ENCODE data around the gene CREB3L1. TPM values are rescaled to one million over a fixed set of nuclear protein-coding genes. Genes with fewer than 3 reads are reported as not detected.
"Not testable (repeated sequence)": the region's sequence is repeated elsewhere in the genome, so short reads cannot be mapped to it uniquely, and the experiment has no call there.

CREB3L1 gene
- total and polyA plus RNA-seq, 4 donors = 6.9 to 18.4 (median 9.5) TPM

- Histone ChIP-seq H3K4me1 (ENCODE audit: control insufficient read depth in 1 of 2, insufficient read depth in 2 of 2, low read length in 2 of 2) (no peaks in the 10 kb centered on the region), H3K27ac (ENCODE audit: low read depth in 1 of 2, low read length in 2 of 2) (no peak overlapping the region), H3K9me3 (ENCODE audit: control insufficient read depth, low read length) (no peaks in the 10 kb centered on the region), H3K4me3 (ENCODE audit: low read length in 2 of 2) (no peak overlapping the region), H3K36me3 (ENCODE audit: control insufficient read depth in 1 of 2, insufficient read depth in 2 of 2, low read length in 1 of 2) (no peaks in the 10 kb centered on the region), H3K27me3 (ENCODE audit: control insufficient read depth in 1 of 2, insufficient read depth in 2 of 2, low read length in 1 of 2) (no peaks in the 10 kb centered on the region)
- intact Hi-C loops (cut with DNase I) = no loop called here
- DNase-seq (peak; percentile 66 to 80), ATAC-seq (ENCODE audit: low FRiP score) (no peak)
- WGBS, 2 donors = 27 to 31% methylated on average over 26 of the region's 26 CpGs
Measured at GRCh38 chr11:46296528-46297448, 19.3 kb downstream of the CREB3L1 start.

GRCh38 chr11:46298699-46299433 is 21.4 kb downstream of the CREB3L1 start:
- no peaks in the 10 kb centered on the region for H3K27me3 ChIP-seq (ENCODE audit: control insufficient read depth in 1 of 2, insufficient read depth in 2 of 2, low read length in 1 of 2)
- H3K9me3 ChIP-seq (ENCODE audit: control insufficient read depth, low read length) = no peaks in the 10 kb centered on the region
- DNase-seq (no peak), ATAC-seq (ENCODE audit: low FRiP score) (peak; percentile 53)
- WGBS, 2 donors = 74 to 76% methylated on average over 8 of the region's 8 CpGs
- H3K4me3 ChIP-seq (ENCODE audit: low read length in 2 of 2) = no peak overlapping the region
- H3K27ac ChIP-seq (ENCODE audit: low read depth in 1 of 2, low read length in 2 of 2) = no peak overlapping the region
- intact Hi-C loops (cut with DNase I) = no loop called here
- H3K36me3 ChIP-seq (ENCODE audit: control insufficient read depth in 1 of 2, insufficient read depth in 2 of 2, low read length in 1 of 2) = no peaks in the 10 kb centered on the region
- no peaks in the 10 kb centered on the region for H3K4me1 ChIP-seq (ENCODE audit: control insufficient read depth in 1 of 2, insufficient read depth in 2 of 2, low read length in 2 of 2)

- no peak for ATAC-seq (ENCODE audit: low FRiP score)
- no peaks in the 10 kb centered on the region for H3K4me1 ChIP-seq (ENCODE audit: control insufficient read depth in 1 of 2, insufficient read depth in 2 of 2, low read length in 2 of 2)
- no peak overlapping the region for H3K27ac ChIP-seq (ENCODE audit: low read depth in 1 of 2, low read length in 2 of 2)
- H3K27me3 ChIP-seq (ENCODE audit: control insufficient read depth in 1 of 2, insufficient read depth in 2 of 2, low read length in 1 of 2) = no peaks in the 10 kb centered on the region
- no peak for DNase-seq
- no peak overlapping the region for H3K4me3 ChIP-seq (ENCODE audit: low read length in 2 of 2)
- 79 to 85% methylated on average over 5 of the region's 5 CpGs for WGBS, 2 donors
- H3K36me3 ChIP-seq (ENCODE audit: control insufficient read depth in 1 of 2, insufficient read depth in 2 of 2, low read length in 1 of 2) = no peaks in the 10 kb centered on the region
- H3K9me3 ChIP-seq (ENCODE audit: control insufficient read depth, low read length) = no peaks in the 10 kb centered on the region
- intact Hi-C loops (cut with DNase I) = no loop called here
Measured at GRCh38 chr11:46299451-46299961, 22.0 kb downstream of the CREB3L1 start.

- Histone ChIP-seq H3K9me3 (ENCODE audit: control insufficient read depth, low read length) (no peaks in the 10 kb centered on the region), H3K27ac (ENCODE audit: low read depth in 1 of 2, low read length in 2 of 2) (no peak overlapping the region), H3K4me3 (ENCODE audit: low read length in 2 of 2) (no peak overlapping the region), H3K27me3 (ENCODE audit: control insufficient read depth in 1 of 2, insufficient read depth in 2 of 2, low read length in 1 of 2) (no peaks in the 10 kb centered on the region), H3K36me3 (ENCODE audit: control insufficient read depth in 1 of 2, insufficient read depth in 2 of 2, low read length in 1 of 2) (no peaks in the 10 kb centered on the region), H3K4me1 (ENCODE audit: control insufficient read depth in 1 of 2, insufficient read depth in 2 of 2, low read length in 2 of 2) (no peaks in the 10 kb centered on the region)
- intact Hi-C loops (cut with DNase I) = no loop called here
- no peak for ATAC-seq (ENCODE audit: low FRiP score)
- 94 to 95% methylated on average over 7 of the region's 7 CpGs for WGBS, 2 donors
- DNase-seq = no peak
Measured at GRCh38 chr11:46300270-46300669, 22.8 kb downstream of the CREB3L1 start.

- DNase-seq = no peak
- 89 to 92% methylated on average over 7 of the region's 7 CpGs for WGBS, 2 donors
Measured at GRCh38 chr11:46302866-46303265, 25.4 kb downstream of the CREB3L1 start.

GRCh38 chr11:46304036-46304435 is 26.6 kb downstream of the CREB3L1 start:
- 94% methylated on average over 12 of the region's 12 CpGs for WGBS, 2 donors
- intact Hi-C loops (cut with DNase I); H3K4me3 ChIP-seq (ENCODE audit: low read length in 2 of 2); DNase-seq; H3K27ac ChIP-seq (ENCODE audit: low read depth in 1 of 2, low read length in 2 of 2); H3K9me3 ChIP-seq (ENCODE audit: control insufficient read depth, low read length); H3K27me3 ChIP-seq (ENCODE audit: control insufficient read depth in 1 of 2, insufficient read depth in 2 of 2, low read length in 1 of 2); H3K4me1 ChIP-seq (ENCODE audit: control insufficient read depth in 1 of 2, insufficient read depth in 2 of 2, low read length in 2 of 2); H3K36me3 ChIP-seq (ENCODE audit: control insufficient read depth in 1 of 2, insufficient read depth in 2 of 2, low read length in 1 of 2); ATAC-seq (ENCODE audit: low FRiP score): not testable (repeated sequence)

More at GRCh38 chr11:46302866-46303265, 25.4 kb downstream of the CREB3L1 start:
- intact Hi-C loops (cut with DNase I) = no loop called here
- Histone ChIP-seq H3K4me1 (ENCODE audit: control insufficient read depth in 1 of 2, insufficient read depth in 2 of 2, low read length in 2 of 2) (no peaks in the 10 kb centered on the region), H3K27ac (ENCODE audit: low read depth in 1 of 2, low read length in 2 of 2) (no peak overlapping the region), H3K4me3 (ENCODE audit: low read length in 2 of 2) (no peak overlapping the region), H3K9me3 (ENCODE audit: control insufficient read depth, low read length) (no peaks in the 10 kb centered on the region), H3K36me3 (ENCODE audit: control insufficient read depth in 1 of 2, insufficient read depth in 2 of 2, low read length in 1 of 2) (no peaks in the 10 kb centered on the region), H3K27me3 (ENCODE audit: control insufficient read depth in 1 of 2, insufficient read depth in 2 of 2, low read length in 1 of 2) (no peaks in the 10 kb centered on the region)
- no peak for ATAC-seq (ENCODE audit: low FRiP score)

GRCh38 chr11:46304605-46305179 is 27.2 kb downstream of the CREB3L1 start:
- Histone ChIP-seq H3K27ac (ENCODE audit: low read depth in 1 of 2, low read length in 2 of 2) (no peak overlapping the region), H3K27me3 (ENCODE audit: control insufficient read depth in 1 of 2, insufficient read depth in 2 of 2, low read length in 1 of 2) (no peaks in the 10 kb centered on the region), H3K4me3 (ENCODE audit: low read length in 2 of 2) (no peak overlapping the region), H3K4me1 (ENCODE audit: control insufficient read depth in 1 of 2, insufficient read depth in 2 of 2, low read length in 2 of 2) (no peaks in the 10 kb centered on the region), H3K36me3 (ENCODE audit: control insufficient read depth in 1 of 2, insufficient read depth in 2 of 2, low read length in 1 of 2) (no peaks in the 10 kb centered on the region), H3K9me3 (ENCODE audit: control insufficient read depth, low read length) (no peaks in the 10 kb centered on the region)
- ATAC-seq (ENCODE audit: low FRiP score) (no peak), DNase-seq (no peak)
- intact Hi-C loops (cut with DNase I) = no loop called here
- 94 to 95% methylated on average over 10 of the region's 10 CpGs for WGBS, 2 donors

- WGBS, 2 donors = 71 to 81% methylated on average over 6 of the region's 6 CpGs
- Histone ChIP-seq H3K27me3 (ENCODE audit: control insufficient read depth in 1 of 2, insufficient read depth in 2 of 2, low read length in 1 of 2) (no peaks in the 10 kb centered on the region), H3K27ac (ENCODE audit: low read depth in 1 of 2, low read length in 2 of 2) (no peak overlapping the region), H3K4me3 (ENCODE audit: low read length in 2 of 2) (no peak overlapping the region), H3K9me3 (ENCODE audit: control insufficient read depth, low read length) (no peaks in the 10 kb centered on the region), H3K4me1 (ENCODE audit: control insufficient read depth in 1 of 2, insufficient read depth in 2 of 2, low read length in 2 of 2) (no peaks in the 10 kb centered on the region), H3K36me3 (ENCODE audit: control insufficient read depth in 1 of 2, insufficient read depth in 2 of 2, low read length in 1 of 2) (no peaks in the 10 kb centered on the region)
- ATAC-seq (ENCODE audit: low FRiP score) (no peak), DNase-seq (no peak)
- intact Hi-C loops (cut with DNase I) = no loop called here
Measured at GRCh38 chr11:46305295-46305694, 27.8 kb downstream of the CREB3L1 start.

Data from aorta (tissue), 5 donors.